Astrocyte of the cerebellum (primary cell): ENCODE results near the gene SMARCA4.

Source experiments
- DNase-seq: peaks from one replicate; pipeline ENCODE4 v3.0.0-alpha.2; 2011; ENCODE audit warnings: low read depth
- H3K4me3 ChIP-seq: 2 replicates; pipeline ENCODE4 v1.5.1; 2011; ENCODE audit warnings: mild to moderate bottlenecking, low read depth, low read length, moderate library complexity
- CTCF ChIP-seq: IDR thresholded peaks from 2 replicates; pipeline ENCODE4 v1.5.1; 2012; ENCODE audit warnings: low read length, low read depth, moderate library complexity, mild to moderate bottlenecking; ENCODE audit errors: missing control alignments
- in situ Hi-C: cut with HindIII; loops from 2 replicates; pipeline ENCODE4 v1.10.0; 2017; ENCODE audit warnings: low sequenced_read_pairs

SMARCA4 gene

GRCh38 chr19:10985502-10985901, 24.7 kb downstream of the SMARCA4 start:
- DNase-seq: no peak
- in situ Hi-C loops: loop anchor here (5.0 kb wide), 2 partner anchors 42 to 77 kb away; no protein-coding TSS in a partner anchor
- H3K4me3 ChIP-seq: no peak overlapping the region
- TF ChIP-seq CTCF: no peak

- in situ Hi-C loops: loop anchor here (5.0 kb wide), 2 partner anchors 41 to 76 kb away; no protein-coding TSS in a partner anchor
- DNase-seq: no peak
- no peak for TF ChIP-seq CTCF
- H3K4me3 ChIP-seq: no peak overlapping the region
Measured at GRCh38 chr19:10986301-10987127, 25.7 kb downstream of the SMARCA4 start.

- in situ Hi-C loops: loop anchor here (5.0 kb wide), 2 partner anchors 40 to 75 kb away; no protein-coding TSS in a partner anchor
- DNase-seq: no peak
- H3K4me3 ChIP-seq: no peak overlapping the region
- no peak for TF ChIP-seq CTCF
Measured at GRCh38 chr19:10987571-10988297, 26.9 kb downstream of the SMARCA4 start.

- no peak for DNase-seq
- no peak overlapping the region for H3K4me3 ChIP-seq
- in situ Hi-C loops: loop anchor here (5.0 kb wide), 2 partner anchors 39 to 74 kb away; no protein-coding TSS in a partner anchor
- TF ChIP-seq CTCF: no peak
Measured at GRCh38 chr19:10988380-10988779, 27.6 kb downstream of the SMARCA4 start.

- no peak for TF ChIP-seq CTCF
- in situ Hi-C loops: loop anchor here (5.0 kb wide), 2 partner anchors 38 to 73 kb away; no protein-coding TSS in a partner anchor
- DNase-seq: no peak
- H3K4me3 ChIP-seq: no peak overlapping the region
Measured at GRCh38 chr19:10988921-10989320, 28.1 kb downstream of the SMARCA4 start.

- H3K4me3 ChIP-seq: no peak overlapping the region
- DNase-seq: no peak
- in situ Hi-C loops: no loop called here
- TF ChIP-seq CTCF: no peak
Measured at GRCh38 chr19:10991076-10991475, 30.2 kb downstream of the SMARCA4 start.
